Parathyroid adenoma (tissue), 2 donors: ENCODE results near the gene PEX26.
"Not testable (repeated sequence)": the region's sequence is repeated elsewhere in the genome, so short reads cannot be mapped to it uniquely, and the experiment has no call there.

ENCODE experiments used
- H2AFZ ChIP-seq: fragments of 300-600 bp; sonication (generic); one replicate; pipeline ENCODE4 v1.7.0; 2017; ENCODE audit warnings: antibody characterized with exemption, mild to moderate bottlenecking
- H3K27ac ChIP-seq: fragments of 300-600 bp; sonication (generic); one replicate; pipeline ENCODE4 v1.7.0; 2017
- H3K27me3 ChIP-seq: fragments of 300-600 bp; sonication (generic); one replicate; pipeline ENCODE4 v1.7.0; 2017; ENCODE audit warnings: low read length; ENCODE audit not compliant: control insufficient read depth, insufficient read depth
- H3K36me3 ChIP-seq: fragments of 300-600 bp; sonication (generic); one replicate; pipeline ENCODE4 v1.7.0; 2017; ENCODE audit warnings: low read length; ENCODE audit not compliant: control insufficient read depth, insufficient read depth
- H3K4me1 ChIP-seq: fragments of 300-600 bp; sonication (generic); one replicate; pipeline ENCODE4 v1.7.0; 2017; ENCODE audit warnings: control low read depth
- H3K4me2 ChIP-seq: fragments of 300-600 bp; sonication (generic); one replicate; pipeline ENCODE4 v1.7.0; 2017; ENCODE audit warnings: low read length
- H3K4me3 ChIP-seq: fragments of 300-600 bp; sonication (generic); one replicate; pipeline ENCODE4 v1.7.0; 2017; ENCODE audit warnings: low read depth, low read length
- H3K79me2 ChIP-seq: fragments of 300-600 bp; sonication (generic); one replicate; pipeline ENCODE4 v1.7.0; 2017; ENCODE audit warnings: control low read depth
- H3K9ac ChIP-seq: fragments of 300-600 bp; sonication (generic); one replicate; pipeline ENCODE4 v1.7.0; 2017; ENCODE audit warnings: mild to moderate bottlenecking
- H3K9me3 ChIP-seq: fragments of 300-600 bp; sonication (generic); one replicate; pipeline ENCODE4 v1.7.0; 2017; ENCODE audit warnings: low read length; ENCODE audit not compliant: control insufficient read depth
- TF ChIP-seq, protein P1 (sequence below): fragments of 300-600 bp; sonication (generic); IDR thresholded peaks from one replicate; pipeline ENCODE4 v1.7.0; 2017; ENCODE audit warnings: antibody characterized with exemption, mild to moderate bottlenecking
- donor health status: primary hyperparathyroidism.

Gene PEX26

DNA sequence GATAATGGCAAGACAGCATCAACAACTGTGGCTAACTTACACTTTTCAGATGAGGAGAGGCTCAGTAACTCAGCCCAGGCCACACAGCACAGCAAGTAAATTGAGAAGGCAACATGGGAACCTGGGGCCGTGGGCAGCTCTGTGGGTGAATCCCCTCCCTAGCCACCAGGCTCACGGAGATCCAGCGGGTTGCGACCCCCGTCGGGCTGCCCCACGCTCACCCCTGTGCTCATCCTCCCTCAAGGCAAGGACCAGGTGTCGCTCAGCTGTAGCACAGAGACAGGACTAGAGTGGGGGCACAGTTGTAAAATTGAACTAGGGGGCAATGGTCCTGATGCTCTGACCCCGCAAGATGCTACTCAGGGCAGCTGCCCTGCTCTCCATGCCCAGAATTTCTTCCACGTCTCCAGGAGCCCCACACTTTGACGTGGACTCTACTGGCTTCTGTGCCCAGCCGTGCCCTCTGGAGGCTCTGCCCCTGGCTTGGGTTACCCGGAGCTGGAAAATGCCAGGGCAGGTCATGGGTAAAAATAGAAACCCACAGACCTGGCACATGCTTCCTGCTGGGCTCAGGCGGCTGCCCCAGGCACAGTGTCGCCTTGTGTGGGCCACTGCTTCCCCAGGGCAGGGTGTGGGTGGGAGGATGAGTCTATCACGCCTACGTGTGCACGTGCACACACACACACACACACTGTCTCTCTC is 41.8 kb downstream of the PEX26 start:
- Histone ChIP-seq H3K4me3 (no peak overlapping the region), H3K4me1 (no peaks in the 10 kb centered on the region), H2AFZ (no peak overlapping the region), H3K27me3 (no peaks in the 10 kb centered on the region), H3K36me3 (no peaks in the 10 kb centered on the region), H3K79me2 (no peaks in the 10 kb centered on the region), H3K9me3 (no peaks in the 10 kb centered on the region), H3K4me2 (no peak overlapping the region), H3K27ac (no peak overlapping the region), H3K9ac (no peak overlapping the region)
- TF ChIP-seq, protein P1, sequence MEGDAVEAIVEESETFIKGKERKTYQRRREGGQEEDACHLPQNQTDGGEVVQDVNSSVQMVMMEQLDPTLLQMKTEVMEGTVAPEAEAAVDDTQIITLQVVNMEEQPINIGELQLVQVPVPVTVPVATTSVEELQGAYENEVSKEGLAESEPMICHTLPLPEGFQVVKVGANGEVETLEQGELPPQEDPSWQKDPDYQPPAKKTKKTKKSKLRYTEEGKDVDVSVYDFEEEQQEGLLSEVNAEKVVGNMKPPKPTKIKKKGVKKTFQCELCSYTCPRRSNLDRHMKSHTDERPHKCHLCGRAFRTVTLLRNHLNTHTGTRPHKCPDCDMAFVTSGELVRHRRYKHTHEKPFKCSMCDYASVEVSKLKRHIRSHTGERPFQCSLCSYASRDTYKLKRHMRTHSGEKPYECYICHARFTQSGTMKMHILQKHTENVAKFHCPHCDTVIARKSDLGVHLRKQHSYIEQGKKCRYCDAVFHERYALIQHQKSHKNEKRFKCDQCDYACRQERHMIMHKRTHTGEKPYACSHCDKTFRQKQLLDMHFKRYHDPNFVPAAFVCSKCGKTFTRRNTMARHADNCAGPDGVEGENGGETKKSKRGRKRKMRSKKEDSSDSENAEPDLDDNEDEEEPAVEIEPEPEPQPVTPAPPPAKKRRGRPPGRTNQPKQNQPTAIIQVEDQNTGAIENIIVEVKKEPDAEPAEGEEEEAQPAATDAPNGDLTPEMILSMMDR, result no peak

DNA sequence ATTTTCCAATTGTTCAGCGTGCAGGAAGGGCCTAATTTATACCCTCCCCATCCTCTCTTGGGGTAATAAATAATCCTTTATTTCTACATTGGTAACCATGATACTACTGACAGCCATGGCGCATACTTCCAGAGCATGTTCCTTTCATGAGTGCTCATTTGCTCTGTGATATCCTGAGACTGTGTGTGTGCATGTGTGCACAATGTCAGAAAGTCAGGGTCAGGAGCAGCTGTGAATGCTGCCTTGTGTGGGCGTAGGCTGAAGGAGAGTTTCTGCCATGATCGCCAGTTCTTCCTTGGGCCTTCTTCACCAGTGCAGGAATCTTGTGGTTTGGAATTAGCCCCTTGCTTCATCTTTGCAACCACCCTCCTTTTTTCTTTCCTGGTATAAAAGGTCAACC is 43.1 kb downstream of the PEX26 start:
- H3K79me2 ChIP-seq, result no peaks in the 10 kb centered on the region
- no peaks in the 10 kb centered on the region for H3K27me3 ChIP-seq
- H3K9ac ChIP-seq, result no peak overlapping the region
- H3K4me1 ChIP-seq, result no peaks in the 10 kb centered on the region
- TF ChIP-seq, protein P1, result no peak
- H3K9me3 ChIP-seq, result no peaks in the 10 kb centered on the region
- H3K36me3 ChIP-seq, result no peaks in the 10 kb centered on the region
- no peak overlapping the region for H3K4me2 ChIP-seq
- no peak overlapping the region for H2AFZ ChIP-seq
- H3K27ac ChIP-seq, result no peak overlapping the region
- no peak overlapping the region for H3K4me3 ChIP-seq

DNA sequence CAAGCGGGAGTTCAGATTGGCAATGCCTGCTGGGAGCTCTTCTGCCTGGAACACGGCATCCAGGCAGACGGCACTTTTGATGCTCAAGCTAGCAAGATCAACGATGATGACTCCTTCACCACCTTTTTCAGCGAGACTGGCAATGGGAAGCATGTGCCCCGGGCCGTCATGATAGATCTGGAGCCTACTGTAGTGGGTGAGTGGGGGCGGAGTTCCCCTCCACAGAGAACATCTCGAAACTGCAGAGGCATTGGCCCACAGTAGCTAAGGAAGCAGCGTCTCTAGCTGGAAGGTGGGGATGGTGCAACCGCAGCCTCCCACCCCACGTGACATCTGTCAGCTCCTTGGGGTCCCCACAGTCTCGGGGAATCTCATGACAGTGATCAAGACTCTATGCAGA is 43.7 kb downstream of the PEX26 start:
- Histone ChIP-seq H3K4me3 (no peak overlapping the region), H2AFZ (no peak overlapping the region), H3K9ac (no peak overlapping the region), H3K4me1 (no peaks in the 10 kb centered on the region), H3K4me2 (no peak overlapping the region), H3K79me2 (no peaks in the 10 kb centered on the region), H3K9me3 (no peaks in the 10 kb centered on the region), H3K27ac (no peak overlapping the region), H3K36me3 (no peaks in the 10 kb centered on the region), H3K27me3 (no peaks in the 10 kb centered on the region)
- TF ChIP-seq, protein P1, result no peak

DNA sequence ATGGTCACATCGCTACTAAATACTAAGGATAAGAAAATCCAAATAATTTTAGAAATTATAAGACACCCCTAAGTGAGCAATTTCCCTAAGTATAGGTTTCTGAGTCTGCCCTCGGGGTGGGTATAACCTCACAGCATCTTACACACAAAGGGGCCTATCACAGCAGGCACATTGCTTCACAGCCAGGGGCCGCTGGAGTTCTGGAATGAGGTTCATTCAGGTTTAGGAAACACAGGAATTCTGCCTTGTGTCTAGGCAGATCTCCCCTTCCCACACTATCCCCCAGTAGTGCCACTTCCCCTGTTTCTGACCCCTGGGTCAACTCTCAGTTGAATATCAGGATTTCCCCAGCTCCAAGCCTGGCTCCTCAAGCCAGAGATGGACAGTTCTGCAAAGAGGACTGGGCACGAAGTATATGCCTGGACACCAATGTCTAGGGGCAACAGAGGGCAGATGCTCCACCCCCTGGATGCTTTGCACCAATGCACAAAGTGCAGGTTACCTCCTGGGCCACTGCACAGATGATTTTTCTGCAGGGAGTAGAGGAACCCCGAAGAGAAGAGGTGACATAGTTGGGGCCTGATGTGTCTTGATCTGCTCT is 44.3 kb downstream of the PEX26 start:
- H3K36me3 ChIP-seq, result no peaks in the 10 kb centered on the region
- H3K9me3 ChIP-seq, result no peaks in the 10 kb centered on the region
- no peak overlapping the region for H3K4me3 ChIP-seq
- H2AFZ ChIP-seq, result no peak overlapping the region
- H3K27me3 ChIP-seq, result no peaks in the 10 kb centered on the region
- no peaks in the 10 kb centered on the region for H3K4me1 ChIP-seq
- no peak overlapping the region for H3K9ac ChIP-seq
- TF ChIP-seq, protein P1, result no peak
- no peak overlapping the region for H3K27ac ChIP-seq
- no peaks in the 10 kb centered on the region for H3K79me2 ChIP-seq
- no peak overlapping the region for H3K4me2 ChIP-seq

DNA sequence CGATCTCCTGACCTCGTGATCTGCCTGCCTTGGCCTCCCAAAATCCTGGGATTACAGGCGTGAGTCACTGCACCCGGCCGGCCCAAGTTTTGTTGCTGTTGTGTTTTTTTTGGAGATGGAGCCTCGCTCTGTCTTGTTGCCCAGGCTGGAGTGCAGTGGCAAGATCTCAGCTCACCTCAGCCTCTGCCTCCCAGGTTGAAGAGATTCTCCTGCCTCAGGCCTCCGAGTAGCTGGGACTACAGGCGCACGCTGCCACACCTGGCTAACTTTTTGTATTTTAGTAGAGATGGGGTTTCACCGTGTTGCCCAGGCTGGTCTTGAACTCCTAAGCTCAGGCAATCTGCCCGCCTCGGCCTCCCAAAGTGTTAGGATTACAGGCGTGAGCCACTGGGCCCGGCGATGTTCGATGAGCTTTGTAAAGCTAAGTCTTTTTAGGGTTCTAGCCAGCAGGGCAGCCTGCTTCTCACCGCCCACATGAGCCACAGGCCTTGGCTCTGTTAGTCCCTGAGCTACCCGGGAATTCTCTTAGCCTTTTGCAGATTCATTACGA is 45.8 kb downstream of the PEX26 start:
- not testable (repeated sequence) for H3K36me3 ChIP-seq

More for the DNA sequence above, 45.8 kb downstream of the PEX26 start:
- not testable (repeated sequence) for H3K4me1 ChIP-seq, H3K27ac ChIP-seq, H3K4me2 ChIP-seq, H3K9me3 ChIP-seq, H3K79me2 ChIP-seq, H2AFZ ChIP-seq, H3K9ac ChIP-seq, H3K4me3 ChIP-seq, H3K27me3 ChIP-seq
